ENCODE measurements around the gene ERBIN. TPM values are rescaled to one million over a fixed set of nuclear protein-coding genes. Genes with fewer than 3 reads are reported as not detected.
A peak's percentile ranks its signal among the peaks of the same experiment; 100 is the strongest.

ERBIN gene
- total and polyA plus RNA-seq, 2 of the 13 experiments (the other 11 are each of a cell fraction or from before 2014, with no cell fraction given): 14.4 to 41.7 TPM

DNA sequence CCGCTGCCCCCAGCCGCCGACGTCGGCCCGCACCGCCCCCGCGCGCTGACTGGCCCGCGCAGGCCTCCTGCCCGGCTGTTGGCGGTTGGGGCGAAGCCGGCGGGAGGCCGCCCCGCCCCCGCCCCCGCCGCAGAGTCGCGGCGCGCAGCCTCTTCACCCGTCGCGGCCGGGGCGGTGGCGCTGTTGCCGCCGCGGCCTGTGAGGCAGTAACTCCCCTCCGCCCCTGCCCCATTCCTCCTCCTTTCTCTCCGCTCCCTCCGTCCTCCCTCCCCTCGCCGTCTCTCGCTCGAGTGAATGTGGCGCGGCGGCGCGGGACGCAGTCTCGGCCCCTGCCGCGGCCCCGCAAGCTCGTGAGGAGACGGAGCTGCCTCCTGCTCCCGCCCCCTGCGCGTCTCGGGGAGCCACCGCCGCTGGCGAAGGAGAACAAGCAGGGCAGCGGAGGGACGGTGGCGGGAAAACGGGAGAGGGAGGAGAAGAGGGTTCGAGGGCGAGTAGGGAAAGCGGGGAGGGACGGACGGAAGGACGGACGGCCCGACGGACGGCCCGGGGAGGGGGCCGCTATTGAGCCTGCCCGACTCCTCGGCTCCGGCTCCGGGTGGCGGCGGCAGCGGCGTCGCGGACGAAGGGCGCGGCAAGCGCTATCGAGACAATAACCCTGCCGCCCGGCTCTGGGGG lies 637 bp upstream of the ERBIN start (continued):
- TF ChIP-seq, protein P1, sequence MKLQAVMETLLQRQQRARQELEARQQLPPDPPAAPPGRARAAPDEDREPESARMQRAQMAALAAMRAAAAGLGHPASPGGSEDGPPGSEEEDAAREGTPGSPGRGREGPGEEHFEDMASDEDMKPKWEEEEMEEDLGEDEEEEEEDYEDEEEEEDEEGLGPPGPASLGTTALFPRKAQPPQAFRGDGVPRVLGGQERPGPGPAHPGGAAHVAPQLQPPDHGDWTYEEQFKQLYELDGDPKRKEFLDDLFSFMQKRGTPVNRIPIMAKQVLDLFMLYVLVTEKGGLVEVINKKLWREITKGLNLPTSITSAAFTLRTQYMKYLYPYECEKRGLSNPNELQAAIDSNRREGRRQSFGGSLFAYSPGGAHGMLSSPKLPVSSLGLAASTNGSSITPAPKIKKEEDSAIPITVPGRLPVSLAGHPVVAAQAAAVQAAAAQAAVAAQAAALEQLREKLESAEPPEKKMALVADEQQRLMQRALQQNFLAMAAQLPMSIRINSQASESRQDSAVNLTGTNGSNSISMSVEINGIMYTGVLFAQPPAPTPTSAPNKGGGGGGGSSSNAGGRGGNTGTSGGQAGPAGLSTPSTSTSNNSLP (IDR thresholded peaks at IDR 0.05; ENCODE audit: low read depth, low read length): no peak
- peak; percentile 69; the same call in 1 of the 2 replicates for TF ChIP-seq RFXAP (CRISPR knock-in tag; IDR thresholded peaks at IDR 0.05; ENCODE audit: borderline replicate concordance)
- TF ChIP-seq MTA1 (CRISPR knock-in tag; IDR thresholded peaks at IDR 0.05; ENCODE audit: borderline replicate concordance): peak; percentile 71; the same call in 1 of the 2 replicates
- no peak for TF ChIP-seq RCOR2 (CRISPR knock-in tag; IDR thresholded peaks at IDR 0.05)
- TF ChIP-seq NCOA5 (CRISPR knock-in tag; IDR thresholded peaks at IDR 0.05): no peak
- TF ChIP-seq, protein P2, sequence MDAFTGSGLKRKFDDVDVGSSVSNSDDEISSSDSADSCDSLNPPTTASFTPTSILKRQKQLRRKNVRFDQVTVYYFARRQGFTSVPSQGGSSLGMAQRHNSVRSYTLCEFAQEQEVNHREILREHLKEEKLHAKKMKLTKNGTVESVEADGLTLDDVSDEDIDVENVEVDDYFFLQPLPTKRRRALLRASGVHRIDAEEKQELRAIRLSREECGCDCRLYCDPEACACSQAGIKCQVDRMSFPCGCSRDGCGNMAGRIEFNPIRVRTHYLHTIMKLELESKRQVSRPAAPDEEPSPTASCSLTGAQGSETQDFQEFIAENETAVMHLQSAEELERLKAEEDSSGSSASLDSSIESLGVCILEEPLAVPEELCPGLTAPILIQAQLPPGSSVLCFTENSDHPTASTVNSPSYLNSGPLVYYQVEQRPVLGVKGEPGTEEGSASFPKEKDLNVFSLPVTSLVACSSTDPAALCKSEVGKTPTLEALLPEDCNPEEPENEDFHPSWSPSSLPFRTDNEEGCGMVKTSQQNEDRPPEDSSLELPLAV (CRISPR knock-in tag; conservative IDR thresholded peaks at IDR 0.05; ENCODE audit: low read depth): no peak
- peak; percentile 15; the same call in 1 of the 2 replicates for TF ChIP-seq FOXM1 (CRISPR knock-in tag; IDR thresholded peaks at IDR 0.05)
- peak; percentile 23; the same call in 1 of the 2 replicates for TF ChIP-seq SAFB2 (CRISPR knock-in tag; IDR thresholded peaks at IDR 0.05; ENCODE audit: borderline replicate concordance, low read depth)
- no peak for TF ChIP-seq ZNF546 (CRISPR knock-in tag; conservative IDR thresholded peaks at IDR 0.05)
- no peak for TF ChIP-seq CREB1 (IDR thresholded peaks at IDR 0.05)
- no peak for TF ChIP-seq CREB1 (CRISPR knock-in tag; IDR thresholded peaks at IDR 0.05)
- no peak; the same call in 1 of the 2 replicates for TF ChIP-seq ZNF292 (CRISPR knock-in tag; IDR thresholded peaks at IDR 0.05; ENCODE audit: borderline replicate concordance, low read depth)
- 0 out of 2 replicates have a peak, but pooled peaks have one; percentile 16 for TF ChIP-seq ZNF547 (CRISPR knock-in tag; IDR thresholded peaks at IDR 0.05)
- no peak for TF ChIP-seq SSRP1 (CRISPR knock-in tag; IDR thresholded peaks at IDR 0.05)
- no peak for TF ChIP-seq SP140L (CRISPR knock-in tag; IDR thresholded peaks at IDR 0.05; ENCODE audit: borderline replicate concordance)
- no peak; the same call in 2 of the 3 replicates for TF ChIP-seq MXI1 (IDR thresholded peaks at IDR 0.05; ENCODE audit: borderline replicate concordance, low read depth, low read length)
- TF ChIP-seq ZSCAN21 (CRISPR knock-in tag; IDR thresholded peaks at IDR 0.05; ENCODE audit: borderline replicate concordance): no peak; the same call in 1 of the 2 replicates
- TF ChIP-seq, protein P3, sequence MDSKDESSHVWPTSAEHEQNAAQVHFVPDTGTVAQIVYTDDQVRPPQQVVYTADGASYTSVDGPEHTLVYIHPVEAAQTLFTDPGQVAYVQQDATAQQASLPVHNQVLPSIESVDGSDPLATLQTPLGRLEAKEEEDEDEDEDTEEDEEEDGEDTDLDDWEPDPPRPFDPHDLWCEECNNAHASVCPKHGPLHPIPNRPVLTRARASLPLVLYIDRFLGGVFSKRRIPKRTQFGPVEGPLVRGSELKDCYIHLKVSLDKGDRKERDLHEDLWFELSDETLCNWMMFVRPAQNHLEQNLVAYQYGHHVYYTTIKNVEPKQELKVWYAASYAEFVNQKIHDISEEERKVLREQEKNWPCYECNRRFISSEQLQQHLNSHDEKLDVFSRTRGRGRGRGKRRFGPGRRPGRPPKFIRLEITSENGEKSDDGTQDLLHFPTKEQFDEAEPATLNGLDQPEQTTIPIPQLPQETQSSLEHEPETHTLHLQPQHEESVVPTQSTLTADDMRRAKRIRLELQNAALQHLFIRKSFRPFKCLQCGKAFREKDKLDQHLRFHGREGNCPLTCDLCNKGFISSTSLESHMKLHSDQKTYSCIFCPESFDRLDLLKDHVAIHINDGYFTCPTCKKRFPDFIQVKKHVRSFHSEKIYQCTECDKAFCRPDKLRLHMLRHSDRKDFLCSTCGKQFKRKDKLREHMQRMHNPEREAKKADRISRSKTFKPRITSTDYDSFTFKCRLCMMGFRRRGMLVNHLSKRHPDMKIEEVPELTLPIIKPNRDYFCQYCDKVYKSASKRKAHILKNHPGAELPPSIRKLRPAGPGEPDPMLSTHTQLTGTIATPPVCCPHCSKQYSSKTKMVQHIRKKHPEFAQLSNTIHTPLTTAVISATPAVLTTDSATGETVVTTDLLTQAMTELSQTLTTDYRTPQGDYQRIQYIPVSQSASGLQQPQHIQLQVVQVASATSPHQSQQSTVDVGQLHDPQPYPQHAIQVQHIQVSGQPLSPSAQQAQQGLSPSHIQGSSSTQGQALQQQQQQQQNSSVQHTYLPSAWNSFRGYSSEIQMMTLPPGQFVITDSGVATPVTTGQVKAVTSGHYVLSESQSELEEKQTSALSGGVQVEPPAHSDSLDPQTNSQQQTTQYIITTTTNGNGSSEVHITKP (CRISPR knock-in tag; IDR thresholded peaks at IDR 0.05; ENCODE audit: low read depth): peak; percentile 39; the same call in 1 of the 2 replicates
- TF ChIP-seq MIER3 (CRISPR knock-in tag; IDR thresholded peaks at IDR 0.05; ENCODE audit: borderline replicate concordance): peak; percentile 43; the same call in 1 of the 2 replicates
- TF ChIP-seq ZFX (CRISPR knock-in tag; IDR thresholded peaks at IDR 0.05; ENCODE audit: low read depth): peak; percentile 87
- no peak for TF ChIP-seq ELF3 (CRISPR knock-in tag; IDR thresholded peaks at IDR 0.05)
- TF ChIP-seq U2AF2 (IDR thresholded peaks at IDR 0.05; ENCODE audit: low read depth, low read length): no peak
- TF ChIP-seq SCMH1 (CRISPR knock-in tag; IDR thresholded peaks at IDR 0.05; ENCODE audit: borderline replicate concordance): no peak
- TF ChIP-seq ZNF678 (CRISPR knock-in tag; IDR thresholded peaks at IDR 0.05): no peak

All from HepG2 (cell line).